ENCODE measurements around the gene FAM53A.

Gene FAM53A

GRCh38 chr4:1678244-1678643 is 5.9 kb downstream of the FAM53A start:
- DNase-seq = no peak
- Histone ChIP-seq H2BK120ac (ENCODE audit: low read depth, low read length) (no peak overlapping the region), H3K14ac (ENCODE audit: low read length in 2 of 2) (no peak overlapping the region), H3K4me2 (ENCODE audit: low read length, poor library complexity, severe bottlenecking) (no peak overlapping the region), H3K27me3 (ENCODE audit: control insufficient read depth in 1 of 2, insufficient read depth in 1 of 2, low read length in 2 of 2) (peaks cover 0 to 4% of the 10 kb centered on the region in 2 experiments), H3K9me3 (ENCODE audit: control insufficient read depth, low read length) (no peaks in the 10 kb centered on the region), H3K4me1 (ENCODE audit: control insufficient read depth, insufficient read depth, low read depth, low read length) (peaks cover 3% of the 10 kb centered on the region), H3K4ac (ENCODE audit: low read depth in 1 of 2, low read length in 2 of 2) (no peak overlapping the region), H3K18ac (ENCODE audit: low read depth in 1 of 2, low read length in 2 of 2) (no peak overlapping the region), H2BK5ac (ENCODE audit: low read depth, low read length, poor library complexity, severe bottlenecking) (no peak overlapping the region), H3K23ac (ENCODE audit: low read length in 2 of 2) (no peak overlapping the region), H3K36me3 (ENCODE audit: control insufficient read depth in 1 of 2, insufficient read depth in 2 of 2, low read depth in 1 of 2, low read length in 2 of 2) (peaks cover 0 to 3% of the 10 kb centered on the region in 2 experiments), H3K4me3 (ENCODE audit: insufficient read depth in 1 of 2, low read depth in 1 of 2, low read length in 2 of 2) (no peak overlapping the region), H3K79me1 (replicated peaks; ENCODE audit: low read length, poor library complexity, severe bottlenecking) (peaks cover 6% of the 10 kb centered on the region), H2AFZ (ENCODE audit: low read depth, low read length) (no peak overlapping the region), H3K27ac (ENCODE audit: low read length, poor library complexity, severe bottlenecking) (no peak overlapping the region), H4K8ac (ENCODE audit: low read length) (no peak overlapping the region), H3K9ac (ENCODE audit: low read length) (no peak overlapping the region), H2BK15ac (ENCODE audit: low read depth, poor library complexity, severe bottlenecking) (no peak overlapping the region), H2AK5ac (ENCODE audit: low read length, severe bottlenecking) (no peak overlapping the region), H2BK12ac (ENCODE audit: low read length in 2 of 2) (no peak overlapping the region), H4K91ac (ENCODE audit: low read length) (no peak overlapping the region)
- 85% methylated on average over 5 of the region's 5 CpGs for WGBS

- no peak overlapping the region for H3K4ac ChIP-seq (ENCODE audit: low read depth in 1 of 2, low read length in 2 of 2)
Observed at GRCh38 chr4:1676605-1677525, 7.2 kb downstream of the FAM53A start.

GRCh38 chr4:1675802-1676137 is 8.3 kb downstream of the FAM53A start:
- no peak overlapping the region for H2AFZ ChIP-seq (ENCODE audit: low read depth, low read length)
- H2BK15ac ChIP-seq (ENCODE audit: low read depth, poor library complexity, severe bottlenecking) = no peak overlapping the region
- no peak overlapping the region for H3K18ac ChIP-seq (ENCODE audit: low read depth in 1 of 2, low read length in 2 of 2)
- no peaks in the 10 kb centered on the region for H3K9me3 ChIP-seq (ENCODE audit: control insufficient read depth, low read length)
- no peaks in the 10 kb centered on the region for H3K4me1 ChIP-seq (ENCODE audit: control insufficient read depth, insufficient read depth, low read depth, low read length)
- DNase-seq = no peak
- no peak overlapping the region for H4K8ac ChIP-seq (ENCODE audit: low read length)
- H3K36me3 ChIP-seq (ENCODE audit: control insufficient read depth in 1 of 2, insufficient read depth in 2 of 2, low read depth in 1 of 2, low read length in 2 of 2) = peaks cover 0 to 7% of the 10 kb centered on the region in 2 experiments
- no peak overlapping the region for H3K14ac ChIP-seq (ENCODE audit: low read length in 2 of 2)
- H2BK120ac ChIP-seq (ENCODE audit: low read depth, low read length) = no peak overlapping the region
- H2BK5ac ChIP-seq (ENCODE audit: low read depth, low read length, poor library complexity, severe bottlenecking) = no peak overlapping the region
- peaks cover 3% of the 10 kb centered on the region for H3K79me1 ChIP-seq (replicated peaks; ENCODE audit: low read length, poor library complexity, severe bottlenecking)
- no peak overlapping the region for H2BK12ac ChIP-seq (ENCODE audit: low read length in 2 of 2)
- H4K91ac ChIP-seq (ENCODE audit: low read length) = no peak overlapping the region
- H3K9ac ChIP-seq (ENCODE audit: low read length) = no peak overlapping the region
- H3K4me2 ChIP-seq (ENCODE audit: low read length, poor library complexity, severe bottlenecking) = no peak overlapping the region
- WGBS = 78% methylated on average over 10 of the region's 10 CpGs
- no peak overlapping the region for H3K4ac ChIP-seq (ENCODE audit: low read depth in 1 of 2, low read length in 2 of 2)
- no peak overlapping the region for H2AK5ac ChIP-seq (ENCODE audit: low read length, severe bottlenecking)
- H3K4me3 ChIP-seq (ENCODE audit: insufficient read depth in 1 of 2, low read depth in 1 of 2, low read length in 2 of 2) = no peak overlapping the region
- H3K27ac ChIP-seq (ENCODE audit: low read length, poor library complexity, severe bottlenecking) = no peak overlapping the region
- H3K27me3 ChIP-seq (ENCODE audit: control insufficient read depth in 1 of 2, insufficient read depth in 1 of 2, low read length in 2 of 2) = peaks cover 0 to 4% of the 10 kb centered on the region in 2 experiments
- no peak overlapping the region for H3K23ac ChIP-seq (ENCODE audit: low read length in 2 of 2)

More at GRCh38 chr4:1676605-1677525, 7.2 kb downstream of the FAM53A start:
- Histone ChIP-seq H2BK12ac (ENCODE audit: low read length in 2 of 2) (no peak overlapping the region), H2BK120ac (ENCODE audit: low read depth, low read length) (no peak overlapping the region), H3K4me3 (ENCODE audit: insufficient read depth in 1 of 2, low read depth in 1 of 2, low read length in 2 of 2) (no peak overlapping the region), H3K36me3 (ENCODE audit: control insufficient read depth in 1 of 2, insufficient read depth in 2 of 2, low read depth in 1 of 2, low read length in 2 of 2) (peaks cover 0 to 3% of the 10 kb centered on the region in 2 experiments), H3K79me1 (replicated peaks; ENCODE audit: low read length, poor library complexity, severe bottlenecking) (peaks cover 6% of the 10 kb centered on the region), H3K27me3 (ENCODE audit: control insufficient read depth in 1 of 2, insufficient read depth in 1 of 2, low read length in 2 of 2) (peaks cover 0 to 4% of the 10 kb centered on the region in 2 experiments), H3K14ac (ENCODE audit: low read length in 2 of 2) (no peak overlapping the region), H3K9ac (ENCODE audit: low read length) (no peak overlapping the region), H2BK15ac (ENCODE audit: low read depth, poor library complexity, severe bottlenecking) (no peak overlapping the region), H4K91ac (ENCODE audit: low read length) (no peak overlapping the region), H3K4me2 (ENCODE audit: low read length, poor library complexity, severe bottlenecking) (no peak overlapping the region), H2AK5ac (ENCODE audit: low read length, severe bottlenecking) (no peak overlapping the region), H2BK5ac (ENCODE audit: low read depth, low read length, poor library complexity, severe bottlenecking) (no peak overlapping the region), H3K18ac (ENCODE audit: low read depth in 1 of 2, low read length in 2 of 2) (no peak overlapping the region), H3K4me1 (ENCODE audit: control insufficient read depth, insufficient read depth, low read depth, low read length) (no peaks in the 10 kb centered on the region), H2AFZ (ENCODE audit: low read depth, low read length) (no peak overlapping the region), H4K8ac (ENCODE audit: low read length) (no peak overlapping the region), H3K23ac (ENCODE audit: low read length in 2 of 2) (no peak overlapping the region), H3K9me3 (ENCODE audit: control insufficient read depth, low read length) (no peaks in the 10 kb centered on the region), H3K27ac (ENCODE audit: low read length, poor library complexity, severe bottlenecking) (no peak overlapping the region)
- WGBS = 88% methylated on average over 25 of the region's 25 CpGs
- DNase-seq = no peak

- H3K9me3 ChIP-seq (ENCODE audit: control insufficient read depth, low read length) = no peaks in the 10 kb centered on the region
- H2BK5ac ChIP-seq (ENCODE audit: low read depth, low read length, poor library complexity, severe bottlenecking) = no peak overlapping the region
- WGBS = 83% methylated on average over 19 of the region's 19 CpGs
- peaks cover 0 to 11% of the 10 kb centered on the region in 2 experiments for H3K36me3 ChIP-seq (ENCODE audit: control insufficient read depth in 1 of 2, insufficient read depth in 2 of 2, low read depth in 1 of 2, low read length in 2 of 2)
- H3K23ac ChIP-seq (ENCODE audit: low read length in 2 of 2) = no peak overlapping the region
- peaks cover 3% of the 10 kb centered on the region for H3K79me1 ChIP-seq (replicated peaks; ENCODE audit: low read length, poor library complexity, severe bottlenecking)
- H3K4me2 ChIP-seq (ENCODE audit: low read length, poor library complexity, severe bottlenecking) = no peak overlapping the region
- no peak overlapping the region for H3K9ac ChIP-seq (ENCODE audit: low read length)
- H3K18ac ChIP-seq (ENCODE audit: low read depth in 1 of 2, low read length in 2 of 2) = no peak overlapping the region
- H3K27me3 ChIP-seq (ENCODE audit: control insufficient read depth in 1 of 2, insufficient read depth in 1 of 2, low read length in 2 of 2) = peaks cover 0 to 4% of the 10 kb centered on the region in 2 experiments
- no peak overlapping the region for H3K4me3 ChIP-seq (ENCODE audit: insufficient read depth in 1 of 2, low read depth in 1 of 2, low read length in 2 of 2)
- no peak overlapping the region for H4K8ac ChIP-seq (ENCODE audit: low read length)
- H2BK12ac ChIP-seq (ENCODE audit: low read length in 2 of 2) = no peak overlapping the region
- H2AFZ ChIP-seq (ENCODE audit: low read depth, low read length) = no peak overlapping the region
- no peak for DNase-seq
- H4K91ac ChIP-seq (ENCODE audit: low read length) = no peak overlapping the region
- no peak overlapping the region for H2BK120ac ChIP-seq (ENCODE audit: low read depth, low read length)
- H3K4ac ChIP-seq (ENCODE audit: low read depth in 1 of 2, low read length in 2 of 2) = no peak overlapping the region
- H2BK15ac ChIP-seq (ENCODE audit: low read depth, poor library complexity, severe bottlenecking) = no peak overlapping the region
- H3K14ac ChIP-seq (ENCODE audit: low read length in 2 of 2) = no peak overlapping the region
- H3K27ac ChIP-seq (ENCODE audit: low read length, poor library complexity, severe bottlenecking) = no peak overlapping the region
- no peak overlapping the region for H2AK5ac ChIP-seq (ENCODE audit: low read length, severe bottlenecking)
- H3K4me1 ChIP-seq (ENCODE audit: control insufficient read depth, insufficient read depth, low read depth, low read length) = no peaks in the 10 kb centered on the region
Observed at GRCh38 chr4:1675136-1675801, 8.8 kb downstream of the FAM53A start.
